H1 (cell line): ENCODE measurements around the gene IFNA17. TPM values are rescaled to one million over a fixed set of nuclear protein-coding genes. Genes with fewer than 3 reads are reported as not detected.
"Not testable (repeated sequence)": the region's sequence is repeated elsewhere in the genome, so short reads cannot be mapped to it uniquely, and the experiment has no call there.

Experiments
- CTCF ChIA-PET: fragments of 300-600 bp; sonication (Branson Sonifier 250); formaldehyde crosslinking; loops from one replicate; lab custom pipeline; 2021; ENCODE audit not compliant: partially characterized antibody; lab: Charles Lee
- POLR2A ChIA-PET: fragments of 300-600 bp; sonication (Branson Sonifier 250); formaldehyde crosslinking; loops from one replicate; lab custom pipeline; 2021; ENCODE audit warnings: inconsistent platforms; ENCODE audit not compliant: partially characterized antibody; lab: Charles Lee
- DNase-seq, 2 experiments: peaks; one replicate each; pipeline versions ENCODE4 v3.0.0 to v3.0.0-alpha.2; 2010 to 2022; ENCODE audit warnings: low spot score in 2 of 2, low read depth in 1 of 2, mixed read lengths in 1 of 2
- FAIRE-seq: peaks from 2 replicates; lab custom pipeline; 2011; peaks lifted over from hg19 to GRCh38; lab: Jason Lieb, UNC
- H2AFZ ChIP-seq: 2 replicates; pipeline ENCODE4 v1.8.1; 2012; ENCODE audit warnings: low read length, inconsistent platforms
- H2AK5ac ChIP-seq: 2 replicates; pipeline ENCODE4 v1.6.1; 2013; ENCODE audit warnings: low read depth, low read length
- H2BK120ac ChIP-seq: replicated peaks from 2 replicates; pipeline ENCODE3; 2013; ENCODE audit warnings: low read depth, low read length, inconsistent platforms
- H2BK12ac ChIP-seq: 2 replicates; pipeline ENCODE4 v1.6.1; 2013; ENCODE audit warnings: low read depth, low read length
- H2BK15ac ChIP-seq: 2 replicates; pipeline ENCODE4 v1.6.1; 2013; ENCODE audit warnings: low read length
- H2BK20ac ChIP-seq: 2 replicates; pipeline ENCODE4 v1.6.1; 2013; ENCODE audit warnings: low read length
- H2BK5ac ChIP-seq: 2 replicates; pipeline ENCODE4 v1.6.1; 2013; ENCODE audit warnings: low read depth, low read length
- H3K14ac ChIP-seq: 2 replicates; pipeline ENCODE4 v1.6.1; 2013; ENCODE audit warnings: inconsistent platforms; ENCODE audit not compliant: insufficient read length
- H3K18ac ChIP-seq: 2 replicates; pipeline ENCODE4 v1.6.1; 2013; ENCODE audit warnings: low read length; ENCODE audit errors: extremely low read depth
- H3K23ac ChIP-seq: 2 replicates; pipeline ENCODE4 v1.6.1; 2013; ENCODE audit warnings: inconsistent platforms; ENCODE audit not compliant: insufficient read length
- H3K23me2 ChIP-seq: 2 replicates; pipeline ENCODE4 v1.6.1; 2013; ENCODE audit warnings: low read depth, low read length
- H3K27ac ChIP-seq: 2 replicates; pipeline ENCODE4 v1.6.1; 2011; ENCODE audit warnings: low read depth, low read length, inconsistent platforms
- H3K27me3 ChIP-seq, 4 experiments: replicated peaks in 1 of 4; 1 replicate in 1 of 4; 2 replicates in 3 of 4; pipeline versions ENCODE4 v1.6.1 to v1.8.1; 2011 to 2013; ENCODE audit warnings: low read length in 3 of 4, mild to moderate bottlenecking in 3 of 4, inconsistent platforms in 2 of 4, mixed read lengths in 2 of 4, moderate library complexity in 1 of 4; ENCODE audit not compliant: control insufficient read depth in 3 of 4, insufficient read depth in 3 of 4; ENCODE audit errors: extremely low read depth in 1 of 4
- H3K36me3 ChIP-seq, 4 experiments: 2 replicates each; pipeline versions ENCODE4 v1.6.1 to v1.8.1; 2011 to 2013; ENCODE audit warnings: mild to moderate bottlenecking in 4 of 4, low read length in 3 of 4, moderate library complexity in 2 of 4, control low read depth in 1 of 4, inconsistent platforms in 1 of 4; ENCODE audit not compliant: insufficient read depth in 4 of 4, control insufficient read depth in 2 of 4
- H3K4ac ChIP-seq: replicated peaks from 2 replicates; pipeline ENCODE3; 2013; ENCODE audit warnings: low read length, low read depth, mixed read lengths, inconsistent platforms; ENCODE audit not compliant: insufficient read length
- H3K4me1 ChIP-seq, 4 experiments: replicated peaks in 1 of 4; 1 replicate in 1 of 4; 2 replicates in 3 of 4; pipeline versions ENCODE4 v1.6.1 to v1.8.1; 2011 to 2013; ENCODE audit warnings: low read length in 3 of 4, inconsistent platforms in 2 of 4, mixed read lengths in 1 of 4; ENCODE audit not compliant: insufficient read depth in 4 of 4, control insufficient read depth in 3 of 4
- H3K4me2 ChIP-seq, 2 experiments: 2 replicates each; pipeline versions ENCODE4 v1.6.1 to v1.8.1; 2011 to 2013; ENCODE audit warnings: low read depth in 2 of 2, low read length in 2 of 2, control low read depth in 1 of 2, inconsistent platforms in 1 of 2, mild to moderate bottlenecking in 1 of 2; ENCODE audit not compliant: insufficient read depth in 1 of 2
- H3K4me3 ChIP-seq, 4 experiments: fragments of 200-600, 300-600 bp in 1 of 4; sonication (generic), shearing (Covaris generic), sonication (Bioruptor Twin) in 1 of 4; 2 replicates each; pipeline versions ENCODE4 v1.5.1 to v1.8.1; 2011 to 2016; ENCODE audit warnings: low read length in 4 of 4, low read depth in 3 of 4, control low read depth in 2 of 4, inconsistent platforms in 2 of 4, mild to moderate bottlenecking in 2 of 4, mixed read lengths in 1 of 4, moderate library complexity in 1 of 4; ENCODE audit not compliant: insufficient read depth in 2 of 4; ENCODE audit errors: extremely low read depth in 1 of 4
- H3K56ac ChIP-seq: replicated peaks from 2 replicates; pipeline ENCODE3; 2013; ENCODE audit warnings: low read depth, mild to moderate bottlenecking, mixed read lengths, low read length, inconsistent platforms; ENCODE audit not compliant: insufficient read length
- H3K79me1 ChIP-seq: 2 replicates; pipeline ENCODE4 v1.6.1; 2013; ENCODE audit warnings: low read depth, low read length, control low read depth
- H3K79me2 ChIP-seq, 2 experiments: 2 replicates each; pipeline versions ENCODE4 v1.6.1 to v1.8.1; 2012 to 2013; ENCODE audit warnings: low read length in 2 of 2, mild to moderate bottlenecking in 2 of 2, inconsistent platforms in 1 of 2; ENCODE audit not compliant: insufficient read depth in 2 of 2, control insufficient read depth in 1 of 2
- H3K9ac ChIP-seq, 4 experiments: replicated peaks in 1 of 4; 1 replicate in 1 of 4; 2 replicates in 3 of 4; pipeline versions ENCODE4 v1.6.1 to v1.8.1; 2011 to 2013; ENCODE audit warnings: low read depth in 3 of 4, low read length in 3 of 4, control low read depth in 2 of 4, mild to moderate bottlenecking in 2 of 4, moderate library complexity in 2 of 4, inconsistent platforms in 1 of 4; ENCODE audit errors: extremely low read depth in 1 of 4
- H3K9me3 ChIP-seq, 2 experiments: 2 replicates each; pipeline versions ENCODE4 v1.6.1 to v1.8.1; 2012 to 2013; ENCODE audit warnings: mild to moderate bottlenecking in 2 of 2, moderate library complexity in 2 of 2, control low read depth in 1 of 2, inconsistent platforms in 1 of 2, low read depth in 1 of 2, low read length in 1 of 2, mixed read lengths in 1 of 2; ENCODE audit not compliant: insufficient read depth in 2 of 2
- H4K20me1 ChIP-seq, 2 experiments: replicated peaks in 1 of 2; 2 replicates each; pipeline versions ENCODE3 to v1.8.1; 2011 to 2013; ENCODE audit warnings: inconsistent platforms in 2 of 2, low read length in 2 of 2, mild to moderate bottlenecking in 1 of 2; ENCODE audit not compliant: insufficient read depth in 2 of 2, control insufficient read depth in 1 of 2
- H4K5ac ChIP-seq: 2 replicates; pipeline ENCODE4 v1.6.1; 2013; ENCODE audit warnings: low read length, low read depth, mixed read lengths, inconsistent platforms; ENCODE audit not compliant: insufficient read length
- H4K8ac ChIP-seq: 2 replicates; pipeline ENCODE4 v1.8.0; 2013; ENCODE audit warnings: mild to moderate bottlenecking, moderate library complexity, low read length, inconsistent platforms; ENCODE audit not compliant: insufficient read depth; ENCODE audit errors: extremely low read depth
- H4K91ac ChIP-seq: replicated peaks from 2 replicates; pipeline ENCODE3; 2013; ENCODE audit warnings: low read length, mixed read lengths, inconsistent platforms; ENCODE audit not compliant: insufficient read length
- WGBS, 2 experiments: shearing (Covaris generic) in 1 of 2; methylation state at CpG; one replicate each; pipeline versions ENCODE4 v1.1.6 to v1.1.7; 2013 to 2015; ENCODE audit warnings: low lambda C conversion rate in 2 of 2, mixed read lengths in 2 of 2, inconsistent platforms in 1 of 2, low coverage in 1 of 2, missing lambda C conversion rate in 1 of 2; ENCODE audit not compliant: insufficient replicate concordance in 2 of 2, insufficient coverage in 1 of 2, insufficient read length in 1 of 2; ENCODE audit errors: extremely low coverage in 1 of 2, missing lambda C conversion rate in 1 of 2; 5-methylcytosine and 5-hydroxymethylcytosine counted together
- polyA plus RNA-seq, 7 experiments: library from polyadenylated mRNA; depleted of rRNA in 3 of 7; stranded (reverse) in 5 of 7; unstranded in 2 of 7; fragments of >200 nt in 5 of 7; fragments of 200-250 nt in 2 of 7; gene quantifications; 1 replicate in 5 of 7; 2 replicates in 1 of 7; 4 replicates in 1 of 7; pipeline versions ENCODE4 v1.2.1 to v1.2.3, GENCODE V29; 2011 to 2013; ENCODE audit warnings: missing spikeins in 2 of 7, mixed read lengths in 2 of 7
- total RNA-seq: library from RNA; stranded (reverse); fragmentation: NEBNext Ultra II Directional; extraction: Animal tissue kit (Norgen Biotek cat#: 25700); gene quantifications from 2 replicates; pipeline ENCODE4 v1.2.1, GENCODE V29; 2021

The IFNA17 gene
- total and polyA plus RNA-seq, 2 of the 8 experiments (the other 6 are each of a cell fraction or from before 2014, with no cell fraction given): not detected

- H4K91ac ChIP-seq, H3K56ac ChIP-seq, H2BK120ac ChIP-seq, H3K4ac ChIP-seq, H2BK12ac ChIP-seq, H4K8ac ChIP-seq, H3K23ac ChIP-seq, H3K23me2 ChIP-seq, H2BK5ac ChIP-seq, H2BK20ac ChIP-seq, H3K14ac ChIP-seq, FAIRE-seq, H2AFZ ChIP-seq, H3K79me1 ChIP-seq, H3K4me3 ChIP-seq, H3K79me2 ChIP-seq, H4K20me1 ChIP-seq, H4K5ac ChIP-seq, H3K36me3 ChIP-seq, H3K9ac ChIP-seq, H3K27me3 ChIP-seq, H3K4me2 ChIP-seq, H3K18ac ChIP-seq, H3K27ac ChIP-seq, H3K4me1 ChIP-seq, DNase-seq, H2AK5ac ChIP-seq, POLR2A ChIA-PET, H2BK15ac ChIP-seq, H3K9me3 ChIP-seq: not testable (repeated sequence)
- CTCF ChIA-PET: interaction anchor here (0.9 kb wide), 1 partner anchor 24 kb away, joined by 3 read pairs; no protein-coding TSS in a partner anchor
- 81% methylated on average over 2 of the region's 3 CpGs; no CpG with 5 or more reads in 1 of the 2 experiments for WGBS, 2 experiments
Observed at GRCh38 chr9:21187487-21187886, 40.5 kb downstream of the IFNA17 start, which contains the start of gene IFNA4. TSS of gene IFNA4 (minus strand) at chr9:21187587. CDS start at chr9:21187531, 56 bp downstream.
